SK-N-MC (cell line): ENCODE results near the gene C16orf92.
A peak's percentile ranks its signal among the peaks of the same experiment; 100 is the strongest.

Experiments used
- DNase-seq: peaks from one replicate; pipeline ENCODE4 v3.0.0-alpha.2; 2011; ENCODE audit warnings: low read depth, low spot score
- H3K27ac ChIP-seq: fragments of 200-600 bp; sonication (generic); 2 replicates; pipeline ENCODE4 v1.5.1; 2016; ENCODE audit warnings: mixed run types
- H3K36me3 ChIP-seq: fragments of 200-600 bp; sonication (generic); 2 replicates; pipeline ENCODE4 v1.6.1; 2017; ENCODE audit warnings: antibody characterized with exemption, low read length, mixed read lengths; ENCODE audit not compliant: insufficient read depth
- H3K4me3 ChIP-seq: fragments of 200-600 bp; sonication (generic); 2 replicates; pipeline ENCODE4 v1.5.1; 2016
- H3K9ac ChIP-seq: fragments of 200-600 bp; sonication (generic); 2 replicates; pipeline ENCODE4 v1.8.0; 2017; ENCODE audit warnings: mixed run types, mixed read lengths; ENCODE audit not compliant: insufficient read length
- H3K9me3 ChIP-seq: fragments of 200-600 bp; sonication (generic); 2 replicates; pipeline ENCODE4 v1.6.1; 2017; ENCODE audit warnings: low read depth, mild to moderate bottlenecking, antibody characterized with exemption, low read length, moderate library complexity, mixed read lengths
- EZH2 ChIP-seq: fragments of 200-600 bp; sonication (generic); IDR thresholded peaks from one replicate; pipeline ENCODE4 v1.6.1; 2017; ENCODE audit warnings: antibody characterized with exemption
- FOXP2 ChIP-seq: optimal IDR thresholded peaks from 2 replicates; pipeline ENCODE3; 2011; ENCODE audit warnings: mild to moderate bottlenecking, moderate library complexity; ENCODE audit not compliant: insufficient read depth; ENCODE audit errors: extremely low read length, control extremely low read depth
- POLR2AphosphoS5 ChIP-seq: IDR thresholded peaks from 2 replicates; pipeline ENCODE4 v1.6.1; 2012; ENCODE audit warnings: mild to moderate bottlenecking, low read depth, low read length, borderline replicate concordance

The C16orf92 gene

DNA sequence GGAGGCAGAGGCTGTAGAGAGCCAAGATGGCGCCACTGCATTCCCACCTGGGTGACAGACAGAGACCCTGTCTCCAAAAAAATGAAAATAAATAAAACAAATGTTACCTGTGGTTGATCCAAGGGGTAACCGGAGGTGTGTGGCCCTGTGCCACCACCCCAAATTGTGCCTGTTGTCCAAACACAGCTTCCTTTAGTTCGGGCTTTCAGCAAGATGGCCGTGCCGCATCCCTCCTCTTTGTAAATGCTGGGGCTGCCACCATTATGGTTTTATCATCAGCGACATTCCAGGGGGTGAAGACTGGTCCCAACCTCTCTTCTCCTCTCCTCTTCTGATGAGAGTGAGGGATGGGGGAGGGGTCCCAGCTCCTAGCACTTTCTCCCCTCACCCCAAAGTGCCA, at the start of gene C16orf92:
Gene C16orf92, plus strand, starts transcription at position 312 of the 400 bp plus-strand sequence. CDS start 143 bp downstream, outside the sequence.
- H3K9me3 ChIP-seq: no peaks in the 10 kb centered on the region
- H3K36me3 ChIP-seq: no peaks in the 10 kb centered on the region
- no peak within 1 kb of the TSS for H3K9ac ChIP-seq
- no peak for DNase-seq
- H3K4me3 ChIP-seq: no peak within 1 kb of the TSS
- TF ChIP-seq POLR2AphosphoS5 (no peak), FOXP2 (no peak), EZH2 (no peak)
- no peak within 1 kb of the TSS for H3K27ac ChIP-seq

GRCh38 chr16:29973384-29974246, 49.4 kb upstream of the C16orf92 start, which contains the start of gene TAOK2:
Gene TAOK2 (plus strand): TSS chr16:29973868. CDS start chr16:29977773, 3,905 bp downstream.
- H3K36me3 ChIP-seq: peaks cover 29% of the 10 kb centered on the region
- H3K4me3 ChIP-seq: peak within 1 kb of the TSS; percentile 87
- peak; percentile 73 for DNase-seq
- H3K9me3 ChIP-seq: no peaks in the 10 kb centered on the region
- H3K9ac ChIP-seq: peak within 1 kb of the TSS; percentile 90
- TF ChIP-seq FOXP2 (peak; percentile 85), POLR2AphosphoS5 (peak; percentile 96), EZH2 (no peak)
- 0 out of 2 replicates have a peak within 1 kb of the TSS, but pooled peaks have one; percentile 35 for H3K27ac ChIP-seq

GRCh38 chr16:29974291-29975133, 48.5 kb upstream of the C16orf92 start:
- 0 out of 2 replicates have a peak overlapping the region, but pooled peaks have one; percentile 35 for H3K27ac ChIP-seq
- peak overlapping the region; percentile 87 for H3K4me3 ChIP-seq
- H3K9ac ChIP-seq: peak overlapping the region; percentile 90
- TF ChIP-seq POLR2AphosphoS5 (no peak), FOXP2 (no peak), EZH2 (no peak)
- no peaks in the 10 kb centered on the region for H3K9me3 ChIP-seq
- DNase-seq: no peak
- peaks cover 35% of the 10 kb centered on the region for H3K36me3 ChIP-seq

- Histone ChIP-seq H3K36me3 (peaks cover 41% of the 10 kb centered on the region), H3K9ac (peak overlapping the region; percentile 90), H3K27ac (no peak overlapping the region), H3K9me3 (no peaks in the 10 kb centered on the region), H3K4me3 (peak overlapping the region; percentile 87)
- DNase-seq: no peak
- TF ChIP-seq FOXP2 (no peak), EZH2 (no peak), POLR2AphosphoS5 (no peak)
These were observed 47.9 kb upstream of the C16orf92 start for GRCh38 chr16:29975134-29975538.

- TF ChIP-seq EZH2: no peak
- TF ChIP-seq FOXP2: no peak
- no peak for TF ChIP-seq POLR2AphosphoS5
- Histone ChIP-seq H3K9me3 (no peaks in the 10 kb centered on the region), H3K4me3 (peak overlapping the region; percentile 87), H3K27ac (peak overlapping the region; percentile 9; the same call in 1 of the 2 replicates), H3K9ac (peak overlapping the region; percentile 90), H3K36me3 (peaks cover 49% of the 10 kb centered on the region)
- DNase-seq: no peak
These were observed 47.0 kb upstream of the C16orf92 start for GRCh38 chr16:29975811-29976511.

DNA sequence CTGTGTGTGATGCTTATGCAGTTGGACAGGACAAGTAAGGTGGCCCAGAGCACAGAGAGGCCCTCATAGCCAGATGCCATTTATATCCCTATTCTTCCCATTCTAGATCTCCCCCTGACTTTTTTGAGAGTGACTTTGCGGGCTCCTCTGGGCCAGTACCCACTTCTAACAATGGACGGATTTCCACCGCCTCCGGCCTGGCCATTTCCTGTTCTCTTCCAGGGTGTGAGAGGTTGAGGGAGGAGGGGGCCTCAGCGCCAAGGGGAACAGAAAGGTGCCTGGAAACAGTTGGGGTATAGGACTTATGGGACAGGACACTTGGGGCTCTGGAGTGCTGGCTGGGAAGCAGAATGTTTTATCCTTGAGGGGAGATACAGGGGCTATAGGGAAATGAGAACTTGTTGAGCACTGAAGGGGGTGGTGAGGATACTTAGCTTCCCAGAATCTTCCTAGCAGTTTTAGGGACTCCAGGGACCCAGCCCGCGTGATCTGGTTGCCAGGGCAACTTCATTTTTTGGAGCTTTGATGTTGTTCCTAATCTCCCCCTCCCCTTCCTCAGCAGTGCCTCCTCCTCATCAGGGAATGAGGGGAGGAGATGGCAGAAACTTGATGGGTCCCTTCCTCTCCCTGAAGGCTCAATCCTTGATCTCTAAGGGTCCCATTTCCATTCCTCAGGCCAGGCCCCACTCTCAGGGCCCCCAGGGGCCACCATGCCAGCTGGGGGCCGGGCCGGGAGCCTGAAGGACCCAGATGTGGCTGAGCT, 45.8 kb upstream of the C16orf92 start:
- DNase-seq: no peak
- H3K36me3 ChIP-seq: peaks cover 56% of the 10 kb centered on the region
- H3K27ac ChIP-seq: no peak overlapping the region
- TF ChIP-seq EZH2: no peak
- TF ChIP-seq FOXP2: no peak
- no peak for TF ChIP-seq POLR2AphosphoS5
- H3K9ac ChIP-seq: no peak overlapping the region
- H3K9me3 ChIP-seq: no peaks in the 10 kb centered on the region
- peak overlapping the region; percentile 87; the same call in 1 of the 2 replicates for H3K4me3 ChIP-seq

GRCh38 chr16:29978081-29978480, 44.9 kb upstream of the C16orf92 start:
- no peak for DNase-seq
- no peak for TF ChIP-seq FOXP2
- no peak for TF ChIP-seq POLR2AphosphoS5
- no peak for TF ChIP-seq EZH2
- peaks cover 56% of the 10 kb centered on the region for H3K36me3 ChIP-seq

More at GRCh38 chr16:29978081-29978480, 44.9 kb upstream of the C16orf92 start:
- Histone ChIP-seq H3K4me3 (no peak overlapping the region), H3K9me3 (no peaks in the 10 kb centered on the region), H3K27ac (no peak overlapping the region), H3K9ac (no peak overlapping the region)
